NCI-H748 (cell line): Measurements from ENCODE around the gene TMEM167B.
"Not testable (repeated sequence)": the region's sequence is repeated elsewhere in the genome, so short reads cannot be mapped to it uniquely, and the experiment has no call there.

Source experiments
- DNase-seq: peaks from one replicate; lab custom pipeline; 2025; ENCODE audit not compliant: unreplicated experiment; lab: John Stamatoyannopoulos, UW

The TMEM167B gene

GRCh38 chr1:109112652-109113285, 22.2 kb downstream of the TMEM167B start:
- peak; percentile 97 for DNase-seq

- peak; percentile 98 for DNase-seq
These were observed 23.2 kb downstream of the TMEM167B start, which contains the start of gene ELAPOR1 for GRCh38 chr1:109113590-109114341. TSS of gene ELAPOR1 (plus strand) at chr1:109114115. CDS start at chr1:109114184, 69 bp downstream.

GRCh38 chr1:109114342-109114674, 23.7 kb downstream of the TMEM167B start:
- peak; percentile 71 for DNase-seq

- no peak for DNase-seq
These were observed 25.1 kb downstream of the TMEM167B start for GRCh38 chr1:109115685-109116084.

GRCh38 chr1:109116286-109116685, 25.7 kb downstream of the TMEM167B start:
- DNase-seq = peak; percentile 99

- no peak for DNase-seq
These were observed 27.5 kb downstream of the TMEM167B start for GRCh38 chr1:109118089-109118488.

- DNase-seq = no peak
These were observed 29.8 kb downstream of the TMEM167B start for GRCh38 chr1:109120356-109120755.

- DNase-seq = no peak
These were observed 40.5 kb downstream of the TMEM167B start for GRCh38 chr1:109131059-109131458.

- DNase-seq = no peak
These were observed 41.2 kb downstream of the TMEM167B start for GRCh38 chr1:109131800-109132199.

GRCh38 chr1:109133002-109133706, 42.6 kb downstream of the TMEM167B start:
- DNase-seq = no peak

- no peak for DNase-seq
These were observed 43.3 kb downstream of the TMEM167B start for GRCh38 chr1:109133815-109134214.

- no peak for DNase-seq
These were observed 43.9 kb downstream of the TMEM167B start for GRCh38 chr1:109134423-109134822.

- no peak for DNase-seq
These were observed 45.4 kb downstream of the TMEM167B start for GRCh38 chr1:109135940-109136339.

- DNase-seq = no peak
These were observed 46.2 kb downstream of the TMEM167B start for GRCh38 chr1:109136766-109137165.

GRCh38 chr1:109137958-109138357, 47.4 kb downstream of the TMEM167B start:
- no peak for DNase-seq

GRCh38 chr1:109138358-109138757, 47.8 kb downstream of the TMEM167B start:
- DNase-seq = no peak

- no peak for DNase-seq
These were observed 49.8 kb downstream of the TMEM167B start for GRCh38 chr1:109140392-109140791.

- DNase-seq = no peak
These were observed 51.7 kb downstream of the TMEM167B start for GRCh38 chr1:109142260-109142659.

- DNase-seq = not testable (repeated sequence)
These were observed 52.2 kb downstream of the TMEM167B start for GRCh38 chr1:109142725-109143124.
